CD14-positive monocyte (primary cell): Measurements from ENCODE around the gene PDLIM5. TPM values are rescaled to one million over a fixed set of nuclear protein-coding genes. Genes with fewer than 3 reads are reported as not detected.

Experiments
- DNase-seq, 3 donors: peaks; one replicate each; pipeline ENCODE4 v3.0.0-alpha.2; 2011 to 2022
- H2AFZ ChIP-seq: 2 replicates; pipeline ENCODE4 v1.6.0; 2012; ENCODE audit warnings: mild to moderate bottlenecking, low read depth, low read length, inconsistent platforms; ENCODE audit not compliant: insufficient read depth, poor library complexity, severe bottlenecking
- H3K27ac ChIP-seq, 2 donors: 1 replicate in 1 of 2; 2 replicates in 1 of 2; pipeline ENCODE4 v1.5.1; 2012 to 2013; ENCODE audit warnings: low read length in 2 of 2, control low read depth in 1 of 2, inconsistent platforms in 1 of 2, low read depth in 1 of 2, mild to moderate bottlenecking in 1 of 2
- H3K27me3 ChIP-seq, 2 donors: one replicate each; pipeline versions ENCODE4 v1.6.0 to v1.6.1; 2011 to 2013; ENCODE audit warnings: low read length in 2 of 2; ENCODE audit not compliant: control insufficient read depth in 2 of 2, insufficient read depth in 2 of 2
- H3K36me3 ChIP-seq, 2 donors: replicated peaks in 1 of 2; 1 replicate in 1 of 2; 2 replicates in 1 of 2; pipeline versions ENCODE4 v1.5.1 to v1.6.1; 2012 to 2013; ENCODE audit warnings: low read length in 2 of 2, control low read depth in 1 of 2, inconsistent platforms in 1 of 2, mild to moderate bottlenecking in 1 of 2; ENCODE audit not compliant: insufficient read depth in 2 of 2, control insufficient read depth in 1 of 2
- H3K4me1 ChIP-seq, 2 donors: 1 replicate in 1 of 2; 2 replicates in 1 of 2; pipeline versions ENCODE4 v1.5.1 to v1.6.1; 2012 to 2013; ENCODE audit warnings: low read length in 2 of 2, control low read depth in 1 of 2, inconsistent platforms in 1 of 2, mild to moderate bottlenecking in 1 of 2, moderate library complexity in 1 of 2; ENCODE audit not compliant: insufficient read depth in 2 of 2, control insufficient read depth in 1 of 2
- H3K4me2 ChIP-seq: replicated peaks from 2 replicates; pipeline ENCODE3; 2012; ENCODE audit warnings: low read length, moderate library complexity, mild to moderate bottlenecking; ENCODE audit not compliant: poor library complexity, severe bottlenecking; ENCODE audit errors: extremely low read depth
- H3K4me3 ChIP-seq, 3 experiments: fragments of 200-600 bp in 1 of 3; sonication (generic) in 1 of 3; replicated peaks in 1 of 3; 1 replicate in 2 of 3; 2 replicates in 1 of 3; pipeline ENCODE4 v1.5.1; 2011 to 2013; ENCODE audit warnings: low read length in 3 of 3, mild to moderate bottlenecking in 3 of 3, control low read depth in 2 of 3, low read depth in 2 of 3, inconsistent platforms in 1 of 3, moderate library complexity in 1 of 3
- H3K79me2 ChIP-seq: 2 replicates; pipeline ENCODE4 v1.6.0; 2012; ENCODE audit warnings: mild to moderate bottlenecking, control low read depth, inconsistent platforms, low read length, moderate library complexity; ENCODE audit not compliant: insufficient read depth
- H3K9ac ChIP-seq: 2 replicates; pipeline ENCODE4 v1.6.0; 2017; ENCODE audit warnings: low read length, mild to moderate bottlenecking; ENCODE audit not compliant: insufficient read depth, poor library complexity, severe bottlenecking
- H3K9me3 ChIP-seq, 2 donors: replicated peaks in 1 of 2; 1 replicate in 1 of 2; 2 replicates in 1 of 2; pipeline versions ENCODE4 v1.5.1 to v1.6.1; 2012 to 2013; ENCODE audit warnings: low read length in 2 of 2, control low read depth in 1 of 2; ENCODE audit not compliant: control insufficient read depth in 1 of 2, insufficient read depth in 1 of 2
- H4K20me1 ChIP-seq: 2 replicates; pipeline ENCODE4 v1.6.0; 2012; ENCODE audit warnings: mild to moderate bottlenecking, low read length, control low read depth, moderate library complexity; ENCODE audit not compliant: insufficient read depth
- H3K27ac Mint-ChIP-seq, 7 donors: one replicate each; pipeline ENCODE4 v1.8.0; 2020; ENCODE audit warnings: mild to moderate bottlenecking in 7 of 7, mixed read lengths in 7 of 7, moderate library complexity in 6 of 7, inconsistent platforms in 2 of 7
- H3K27me3 Mint-ChIP-seq, 3 donors: one replicate each; pipeline ENCODE4 v1.8.0; 2021 to 2022; ENCODE audit warnings: low read depth in 3 of 3, mild to moderate bottlenecking in 3 of 3, mixed read lengths in 3 of 3, moderate library complexity in 3 of 3, inconsistent platforms in 1 of 3
- H3K36me3 Mint-ChIP-seq, 2 donors: one replicate each; pipeline ENCODE4 v1.8.0; 2020; ENCODE audit warnings: mixed read lengths in 2 of 2, inconsistent platforms in 1 of 2, mild to moderate bottlenecking in 1 of 2
- H3K4me1 Mint-ChIP-seq: one replicate; pipeline ENCODE4 v1.8.0; 2020; ENCODE audit warnings: mild to moderate bottlenecking, mixed read lengths
- H3K4me3 Mint-ChIP-seq, 2 donors: one replicate each; pipeline ENCODE4 v1.8.0; 2020; ENCODE audit warnings: mild to moderate bottlenecking in 2 of 2, mixed read lengths in 2 of 2, moderate library complexity in 1 of 2
- H3K9me3 Mint-ChIP-seq, 7 donors: one replicate each; pipeline ENCODE4 v1.8.0; 2020 to 2022; ENCODE audit warnings: mixed read lengths in 7 of 7, mild to moderate bottlenecking in 6 of 7, moderate library complexity in 6 of 7, inconsistent platforms in 2 of 7
- CTCF ChIP-seq: fragments of 200-600 bp; IDR thresholded peaks from one replicate; pipeline ENCODE4 v1.8.0; 2022; ENCODE audit warnings: antibody characterized with exemption, mild to moderate bottlenecking
- WGBS: methylation state at CpG from one replicate; pipeline ENCODE4 v1.1.5; 2013; ENCODE audit warnings: missing lambda C conversion rate; ENCODE audit not compliant: insufficient coverage; 5-methylcytosine and 5-hydroxymethylcytosine counted together
- intact Hi-C, 2 donors: fragments of 100-400 bp; cut with micrococcal nuclease; formaldehyde crosslinking; loops; one replicate each; pipeline versions ENCODE4 v1.15.0 to v1.15.1; 2023
- polyA plus RNA-seq, 3 donors: library from polyadenylated mRNA; depleted of rRNA in 1 of 3; unstranded in 2 of 3; stranded (reverse) in 1 of 3; fragments of 300-500 nt in 2 of 3; fragments of >200 nt in 1 of 3; fragmentation: Illumina TruSeq in 2 of 3; gene quantifications; 1 replicate in 2 of 3; 2 replicates in 1 of 3; pipeline ENCODE4 v1.2.3, GENCODE V29; 2012 to 2021

PDLIM5 gene
- polyA plus RNA-seq, 3 donors = 75.3 to 105 (median 80.9) TPM

- no peaks in the 10 kb centered on the region for H3K36me3 Mint-ChIP-seq
- Histone ChIP-seq H3K27me3 (no peaks in the 10 kb centered on the region), H3K4me2 (no peak overlapping the region), H4K20me1 (no peaks in the 10 kb centered on the region), H3K27ac (no peak overlapping the region), H3K36me3 (no peaks in the 10 kb centered on the region), H3K4me1 (no peaks in the 10 kb centered on the region), H3K79me2 (no peaks in the 10 kb centered on the region), H3K4me3 (no peak overlapping the region), H2AFZ (no peak overlapping the region), H3K9me3 (no peaks in the 10 kb centered on the region), H3K9ac (no peak overlapping the region)
- intact Hi-C loops = no loop called here
- no peaks in the 10 kb centered on the region for H3K4me1 Mint-ChIP-seq
- no peak overlapping the region for H3K27ac Mint-ChIP-seq
- TF ChIP-seq CTCF = no peak
- H3K4me3 Mint-ChIP-seq = no peak overlapping the region
- H3K27me3 Mint-ChIP-seq = peaks cover 0 to 1% (median 0%) of the 10 kb centered on the region in 3 donors
- peaks cover 0 to 4% (median 0%) of the 10 kb centered on the region in 7 donors for H3K9me3 Mint-ChIP-seq
- no peak for DNase-seq
Measured at GRCh38 chr4:94700298-94700697, 248.6 kb downstream of the PDLIM5 start.

- no peak for TF ChIP-seq CTCF
- intact Hi-C loops = no loop called here
- no peak for DNase-seq
- Histone ChIP-seq H3K9ac (no peak overlapping the region), H3K27ac (no peak overlapping the region), H3K27me3 (no peaks in the 10 kb centered on the region), H3K9me3 (no peaks in the 10 kb centered on the region), H4K20me1 (no peaks in the 10 kb centered on the region), H3K4me2 (no peak overlapping the region), H2AFZ (no peak overlapping the region), H3K4me3 (no peak overlapping the region), H3K4me1 (no peaks in the 10 kb centered on the region), H3K79me2 (no peaks in the 10 kb centered on the region), H3K36me3 (no peaks in the 10 kb centered on the region)
- Mint-ChIP-seq H3K36me3 (no peaks in the 10 kb centered on the region), H3K4me3 (no peak overlapping the region), H3K27ac (no peak overlapping the region), H3K4me1 (no peaks in the 10 kb centered on the region), H3K27me3 (peaks cover 0 to under 1% (median 0%) of the 10 kb centered on the region in 3 donors), H3K9me3 (peaks cover 0 to 4% (median 0%) of the 10 kb centered on the region in 7 donors)
- WGBS = 94% methylated on average over 5 of the region's 8 CpGs
Measured at GRCh38 chr4:94701631-94702300, 250.0 kb downstream of the PDLIM5 start.
